ENCODE results near the gene TBRG4.
"Not testable (repeated sequence)": the region's sequence is repeated elsewhere in the genome, so short reads cannot be mapped to it uniquely, and the experiment has no call there.

Gene TBRG4

DNA sequence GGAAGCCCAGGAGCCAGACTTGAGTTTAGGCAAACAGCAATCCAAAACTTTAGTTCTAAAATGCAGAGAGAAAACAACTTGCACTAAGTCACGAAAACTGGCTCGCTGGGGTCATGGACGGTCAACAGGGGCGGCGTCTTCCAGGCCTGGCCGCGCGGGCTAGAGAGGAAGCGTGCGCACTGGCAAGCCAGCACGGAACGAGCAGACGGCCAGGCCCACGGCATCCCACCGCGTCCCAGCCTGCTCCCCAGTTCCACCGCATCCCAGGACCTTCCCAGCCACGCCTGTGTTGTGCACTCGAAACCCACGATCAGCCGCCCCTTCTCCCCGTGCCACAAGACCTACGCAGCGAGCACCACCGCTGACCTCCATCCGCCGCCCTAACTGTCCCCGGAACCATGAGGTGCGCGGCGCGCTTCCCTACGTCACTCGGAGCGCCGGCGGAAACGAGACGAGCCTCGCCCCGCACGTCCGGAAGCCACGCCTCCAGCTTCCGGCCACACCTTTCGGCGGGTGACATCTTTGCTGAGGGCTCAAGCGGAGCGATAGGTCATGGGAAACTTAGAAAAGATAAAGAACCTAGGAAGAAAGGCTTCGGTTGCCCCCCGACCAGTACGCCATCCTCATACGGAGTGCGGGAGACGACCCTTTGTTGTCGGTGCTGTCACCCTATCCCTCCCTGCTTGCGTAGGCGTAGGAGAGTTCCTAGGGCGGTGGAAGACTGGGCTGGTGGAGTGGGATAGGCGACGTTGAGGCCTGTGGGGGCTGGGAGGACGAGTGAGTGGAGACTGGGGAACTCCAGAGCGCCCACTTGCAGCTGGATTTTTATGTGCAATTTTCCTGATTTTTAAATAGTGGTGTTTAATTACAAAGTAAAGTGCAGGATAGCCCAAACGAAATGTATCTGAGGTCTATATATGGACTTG lies at the start of gene TBRG4:
TSS of gene TBRG4 (minus strand) at position 400 of the 926 bp plus-strand sequence. CDS start 2,460 bp downstream, outside the sequence.
- DNase-seq (ENCODE audit: low read depth), result peak; percentile 97

DNA sequence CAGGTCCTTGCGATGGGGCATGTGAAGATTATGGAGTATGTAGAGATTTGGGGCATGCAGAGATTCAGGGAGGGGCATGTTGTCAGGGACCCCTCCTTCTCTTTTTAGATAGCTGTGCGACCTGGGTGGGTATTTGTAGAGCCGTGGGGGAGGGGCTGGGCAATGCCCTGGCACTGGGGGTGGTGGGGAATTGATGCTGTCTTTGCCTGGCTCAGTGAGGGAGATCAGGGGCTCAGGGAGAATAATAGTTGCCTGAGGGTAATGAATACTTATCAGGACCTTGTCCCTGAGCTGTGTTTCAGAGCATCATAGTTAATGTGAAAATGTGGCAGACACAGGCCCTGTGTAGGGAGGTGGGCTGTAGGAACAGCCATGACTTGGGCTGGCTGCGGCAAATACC lies 49.6 kb upstream of the TBRG4 start:
- no peak for DNase-seq (ENCODE audit: low read depth)

DNA sequence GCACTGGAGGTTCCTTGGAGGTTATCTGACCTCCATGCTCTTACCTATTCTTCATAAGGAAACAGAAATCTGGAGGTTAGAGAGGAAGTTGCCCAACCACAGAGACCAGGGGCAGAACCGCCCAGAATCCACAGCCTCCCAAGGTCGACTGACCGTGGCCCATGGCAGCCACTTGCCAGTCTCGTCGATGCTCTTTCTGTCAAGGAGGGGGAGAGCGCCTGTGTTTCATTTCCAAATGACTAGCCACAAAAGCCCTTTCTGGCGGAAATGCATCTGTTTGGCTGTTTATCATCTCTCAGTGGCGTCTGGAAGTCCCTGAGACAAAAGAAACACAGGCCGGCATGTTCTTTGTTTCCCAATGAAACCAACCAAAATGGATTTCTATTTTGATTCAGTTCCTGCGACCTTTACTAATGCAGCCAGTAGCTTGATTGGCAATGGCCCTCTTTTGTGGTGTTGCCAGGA lies 49.0 kb upstream of the TBRG4 start:
- DNase-seq (ENCODE audit: low read depth), result no peak

DNA sequence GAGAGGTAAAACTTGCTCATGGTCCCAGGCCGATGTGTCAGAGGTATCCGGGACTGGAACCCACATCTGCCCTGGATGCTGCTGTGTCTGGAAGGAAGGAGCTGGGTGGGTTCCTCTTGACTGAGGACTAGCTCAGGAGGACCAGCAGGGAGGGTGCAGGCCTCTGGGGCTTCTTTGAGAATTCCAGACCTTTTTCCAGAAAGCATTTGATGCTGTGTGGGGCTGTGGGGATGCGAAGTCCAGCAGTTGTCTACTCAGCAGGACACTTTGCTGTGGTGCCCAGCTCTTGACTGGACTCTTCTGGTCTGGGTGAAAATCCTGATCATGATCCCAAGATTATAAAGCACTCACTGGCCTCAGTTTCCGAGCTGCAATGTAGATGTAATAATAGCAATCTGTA lies 47.8 kb upstream of the TBRG4 start:
- DNase-seq (ENCODE audit: low read depth), result no peak

DNA sequence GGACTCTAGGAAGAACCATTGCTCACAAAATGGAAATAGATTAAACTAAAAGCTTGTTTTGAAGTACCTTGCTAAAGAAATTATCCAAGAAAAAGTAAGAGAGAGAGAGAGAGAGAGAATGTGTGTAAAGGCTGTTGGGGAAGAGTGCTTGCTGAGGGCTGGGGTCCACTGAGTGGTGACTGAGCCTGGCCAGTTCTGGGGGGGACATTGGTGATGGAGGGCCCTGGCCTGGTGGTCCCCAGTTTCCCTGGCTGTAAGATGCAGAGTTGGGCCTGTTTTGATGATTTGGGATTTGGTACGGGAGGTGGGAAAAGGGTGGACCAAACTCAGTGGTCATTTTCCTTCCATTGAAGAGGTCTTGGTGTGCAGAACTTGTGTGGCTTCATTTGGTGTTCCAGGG lies 47.0 kb upstream of the TBRG4 start:
- no peak for DNase-seq (ENCODE audit: low read depth)

DNA sequence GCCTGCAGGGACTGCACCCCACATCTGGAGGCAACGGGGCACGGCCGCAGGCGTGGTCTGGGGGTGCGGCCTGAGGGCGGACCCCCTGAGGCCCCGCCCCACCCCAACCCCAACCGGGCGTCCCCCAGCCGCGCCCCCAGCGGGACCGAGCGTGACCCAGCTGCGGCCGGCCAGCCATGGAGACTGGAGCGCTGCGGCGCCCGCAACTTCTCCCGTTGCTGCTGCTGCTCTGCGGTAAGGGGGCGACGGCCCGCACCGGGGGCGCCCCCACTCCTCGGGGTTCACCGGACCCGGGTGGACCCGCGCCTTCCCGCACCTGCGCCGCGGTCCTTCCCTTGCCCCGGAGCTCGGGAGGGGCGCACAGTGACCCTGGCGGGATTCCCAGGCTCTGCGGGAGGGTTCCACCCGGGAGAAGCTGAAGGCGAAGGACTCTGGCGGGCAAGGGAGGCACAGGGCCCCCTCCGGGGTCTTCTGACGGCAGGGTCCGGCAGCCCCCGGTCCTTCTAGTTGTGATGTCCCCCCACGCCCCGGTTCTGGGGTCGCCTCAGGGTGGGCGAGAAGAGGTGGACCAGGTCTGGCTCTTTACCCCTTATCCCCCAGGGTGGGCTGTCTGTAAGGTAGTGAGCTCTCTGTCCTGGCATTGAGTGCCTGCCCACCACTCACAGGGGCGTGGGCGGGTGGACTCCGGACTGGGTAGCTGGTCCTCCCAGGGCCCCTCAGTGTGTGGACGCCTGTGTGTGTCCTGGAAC lies 46.3 kb upstream of the TBRG4 start, which contains the start of gene RAMP3:
TSS of gene RAMP3 (plus strand) at position 139 of the 749 bp plus-strand sequence. CDS start at position 177, 38 bp downstream.
- no peak for DNase-seq (ENCODE audit: low read depth)

DNA sequence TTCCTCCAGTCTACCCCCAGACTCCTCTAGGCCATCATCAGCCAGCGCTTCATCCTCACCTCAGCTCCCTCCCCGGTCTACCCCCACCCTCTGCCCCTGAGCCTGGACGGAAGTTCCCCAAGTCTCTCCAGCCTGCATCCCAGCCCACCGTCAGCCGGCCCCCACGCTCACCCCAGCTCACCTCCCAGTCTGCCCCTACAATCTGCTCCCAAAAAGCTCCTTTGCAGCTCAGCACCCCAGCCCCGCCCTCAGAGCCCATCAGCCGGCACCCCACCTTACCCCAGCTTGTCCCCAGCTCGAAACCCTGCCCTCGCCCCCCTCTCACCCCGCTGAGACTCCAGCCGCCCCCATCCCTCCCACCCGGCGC lies 45.8 kb upstream of the TBRG4 start:
- no peak for DNase-seq (ENCODE audit: low read depth)

DNA sequence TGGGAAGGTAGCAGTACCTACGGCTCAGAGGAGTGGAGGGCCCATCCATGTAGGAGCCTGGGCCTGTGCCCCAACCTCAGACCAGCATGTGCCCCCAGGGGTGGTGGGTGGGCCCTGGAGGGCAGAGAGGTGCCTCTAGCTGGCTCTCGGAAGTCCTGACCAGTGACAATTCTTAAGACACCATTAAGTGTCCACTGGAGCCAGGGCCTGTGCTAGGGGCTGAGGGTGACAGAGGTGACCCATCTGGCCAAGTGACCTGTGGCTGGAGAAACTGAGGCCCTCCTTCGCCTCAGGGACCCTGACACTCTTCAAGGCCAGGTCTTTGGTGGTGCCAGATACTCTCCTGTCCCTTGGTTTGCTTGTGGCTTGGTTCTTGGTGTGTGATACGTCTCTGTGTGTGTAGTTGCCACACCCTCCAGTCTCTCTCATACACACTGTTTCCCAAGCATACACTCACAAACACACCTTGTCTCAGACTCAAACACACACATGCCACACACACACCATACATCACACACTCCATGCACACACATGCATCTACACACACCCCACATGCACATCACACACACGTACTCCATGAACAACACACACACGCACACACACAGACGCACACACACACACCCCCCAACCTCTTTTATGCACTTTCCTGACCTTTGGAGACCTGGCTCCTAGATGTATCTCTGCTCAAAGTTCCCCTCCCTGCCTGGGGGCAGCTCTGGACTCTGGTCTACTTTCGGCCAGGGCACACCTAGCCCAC lies 45.2 kb upstream of the TBRG4 start:
- DNase-seq (ENCODE audit: low read depth), result no peak

DNA sequence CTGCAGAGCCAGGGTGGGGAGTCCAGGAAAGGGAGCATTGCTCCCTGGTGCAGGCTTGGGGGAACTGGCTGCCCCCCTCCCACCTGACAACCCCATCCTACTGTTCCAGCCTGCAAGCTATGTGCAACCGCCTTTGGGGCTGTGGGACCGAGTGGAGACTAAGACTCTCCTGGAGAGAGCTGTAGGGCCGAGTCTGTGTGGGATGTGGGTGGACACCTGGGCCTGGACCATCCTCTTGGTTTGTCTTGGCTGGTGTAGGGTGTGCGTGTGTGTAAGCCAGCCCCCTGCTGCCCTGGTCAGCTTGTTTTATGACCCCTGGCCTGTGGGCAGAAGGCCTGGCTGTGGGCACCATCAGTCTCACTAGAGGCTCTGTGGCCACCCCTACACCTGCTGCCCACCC lies 44.4 kb upstream of the TBRG4 start:
- no peak for DNase-seq (ENCODE audit: low read depth)

DNA sequence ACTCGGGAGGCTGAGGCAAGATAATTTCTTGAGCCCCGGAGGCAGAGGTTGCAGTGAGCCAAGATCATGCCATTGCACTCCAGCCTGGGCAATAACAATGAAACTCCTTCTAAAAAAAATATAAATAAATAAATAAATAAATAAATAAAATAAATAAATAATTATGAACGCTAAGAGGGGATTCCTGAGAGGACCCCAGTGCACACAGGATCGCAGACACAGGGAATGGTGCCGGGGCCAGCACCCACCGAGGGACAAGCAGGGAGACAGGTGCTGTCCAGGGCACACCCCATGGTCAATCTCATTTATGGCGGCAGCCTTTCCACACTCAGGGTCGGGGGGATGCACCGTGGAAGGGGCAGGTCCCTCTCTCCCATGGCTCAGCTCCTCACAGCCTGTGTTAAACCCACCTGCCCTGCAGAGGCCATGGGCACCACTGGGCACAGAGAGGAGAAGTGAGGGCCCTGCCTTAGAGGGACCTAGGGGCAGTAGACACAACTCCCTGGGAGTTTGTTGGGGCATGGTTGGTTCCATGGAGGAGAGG lies 43.9 kb upstream of the TBRG4 start:
- DNase-seq (ENCODE audit: low read depth), result no peak

DNA sequence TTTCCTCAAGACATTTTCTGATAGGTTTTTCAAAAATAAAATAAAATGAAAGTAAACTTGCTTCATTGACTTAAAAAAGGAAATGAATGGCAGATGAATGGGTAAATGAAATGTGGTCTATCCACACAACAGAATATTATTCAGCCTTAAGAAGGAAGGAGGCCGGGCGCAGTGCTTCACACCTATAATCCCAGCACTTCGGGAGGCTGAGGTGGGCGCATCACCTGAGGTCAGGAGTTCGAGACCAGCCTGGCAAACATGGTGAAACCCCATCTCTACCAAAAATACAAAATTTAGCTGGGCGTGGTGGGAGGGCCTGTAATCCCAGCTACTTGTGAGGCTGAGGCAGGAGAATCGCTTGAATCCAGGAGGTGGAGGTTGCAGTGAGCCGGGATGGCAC lies 42.4 kb upstream of the TBRG4 start:
- not testable (repeated sequence) for DNase-seq (ENCODE audit: low read depth)

DNA sequence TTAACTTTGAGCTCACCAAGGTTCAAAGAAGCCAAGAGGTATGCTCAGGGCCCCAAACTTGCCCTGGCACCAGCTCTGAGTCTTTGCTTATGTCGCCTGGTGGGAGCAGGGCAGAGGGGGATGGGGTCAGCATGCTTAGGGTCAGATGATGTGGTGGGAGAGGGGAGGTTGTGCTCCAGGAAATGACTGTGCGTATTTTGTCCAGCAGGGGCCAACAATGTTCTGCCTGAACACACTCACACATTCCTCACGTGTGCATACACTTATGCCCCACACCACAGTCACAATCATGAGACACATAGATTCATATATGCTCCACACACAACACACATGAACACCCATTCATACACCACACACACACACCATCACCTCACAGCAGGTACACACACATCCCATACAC lies 41.7 kb upstream of the TBRG4 start:
- DNase-seq (ENCODE audit: low read depth), result peak; percentile 15

DNA sequence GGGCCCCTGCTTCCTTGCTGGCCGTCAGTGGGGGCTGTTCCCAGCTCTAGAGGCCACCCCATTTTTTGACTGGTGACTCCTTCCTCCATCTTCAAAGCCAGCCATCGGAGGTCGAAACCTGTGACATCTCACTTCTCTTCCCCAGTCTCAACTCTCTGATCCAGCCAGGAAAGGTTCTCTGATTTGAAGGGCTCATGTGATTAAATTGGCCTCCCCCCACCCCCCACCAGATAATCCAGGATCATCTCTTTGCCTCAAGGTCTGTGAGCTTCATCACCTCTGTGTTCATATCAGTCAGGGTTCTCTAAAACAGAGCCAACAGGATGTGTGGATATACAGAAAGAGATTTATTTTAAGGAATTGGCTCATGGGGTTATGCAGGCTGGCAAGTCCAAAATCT lies 40.5 kb upstream of the TBRG4 start:
- DNase-seq (ENCODE audit: low read depth), result no peak

DNA sequence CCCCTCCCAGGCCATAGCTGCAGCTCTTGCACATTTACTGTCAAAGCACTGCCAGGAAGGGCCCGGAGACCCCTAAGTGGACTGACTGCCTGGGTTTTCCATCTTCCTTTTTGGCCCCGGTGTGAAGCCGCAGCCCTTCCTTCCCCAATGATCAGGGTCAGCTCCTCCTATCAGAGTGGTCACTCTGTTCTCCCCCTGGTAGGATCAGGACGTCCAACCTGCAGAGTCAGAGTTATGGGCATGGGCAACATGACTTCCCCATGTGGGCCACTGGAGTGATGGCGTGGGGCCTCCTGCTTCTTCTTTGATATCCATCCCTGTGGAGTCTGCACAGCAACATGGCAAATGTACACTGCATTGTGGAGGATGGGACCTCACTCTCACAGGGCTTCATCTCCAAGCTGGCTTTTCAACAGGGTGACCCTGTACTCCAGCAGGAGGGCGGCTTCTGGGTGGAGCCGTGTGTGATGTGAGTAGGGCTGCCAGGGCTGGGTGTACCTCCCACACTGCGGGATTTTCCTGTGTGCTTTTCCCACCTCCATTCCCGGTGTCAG lies 39.7 kb upstream of the TBRG4 start:
- no peak for DNase-seq (ENCODE audit: low read depth)

DNA sequence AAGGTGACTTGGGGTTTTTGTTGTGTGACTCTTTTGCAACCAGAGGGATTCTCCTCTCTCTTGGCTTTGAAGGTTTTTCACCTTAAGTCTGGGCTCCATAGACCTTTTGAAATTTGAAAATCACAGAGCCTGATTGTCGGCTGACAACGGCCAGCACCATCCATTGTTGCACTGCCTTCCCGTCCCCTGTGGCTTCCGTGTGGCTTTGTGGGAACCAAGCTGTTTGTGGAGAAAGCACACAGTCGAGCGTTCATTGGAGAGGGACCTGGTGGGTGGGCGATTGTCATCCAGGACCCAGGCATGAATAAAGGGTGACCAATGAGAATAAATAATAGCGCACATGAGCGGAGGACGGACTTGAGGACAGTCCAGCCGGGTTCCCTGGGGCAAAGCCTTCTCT lies 38.7 kb upstream of the TBRG4 start:
- DNase-seq (ENCODE audit: low read depth), result no peak

DNA sequence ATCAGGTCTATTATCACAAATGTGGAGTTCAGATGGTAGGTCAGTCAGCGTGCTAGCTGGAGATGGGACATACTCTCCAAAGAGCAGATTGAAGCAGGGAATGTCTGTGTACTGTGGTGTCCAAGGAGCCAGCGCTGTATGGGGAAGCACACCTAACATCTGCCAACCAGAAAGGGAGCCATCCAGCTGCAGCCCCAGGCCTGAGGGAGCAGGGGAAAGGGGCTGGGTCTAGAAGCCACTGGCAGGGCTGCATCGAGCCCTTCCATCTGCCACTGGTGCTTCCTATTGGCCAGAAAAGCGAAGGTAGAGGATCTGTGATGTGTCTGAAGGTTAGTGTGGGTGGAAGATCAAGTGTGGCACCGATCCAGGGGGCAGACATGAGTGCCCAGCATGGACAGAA lies 38.1 kb upstream of the TBRG4 start:
- DNase-seq (ENCODE audit: low read depth), result no peak

DNA sequence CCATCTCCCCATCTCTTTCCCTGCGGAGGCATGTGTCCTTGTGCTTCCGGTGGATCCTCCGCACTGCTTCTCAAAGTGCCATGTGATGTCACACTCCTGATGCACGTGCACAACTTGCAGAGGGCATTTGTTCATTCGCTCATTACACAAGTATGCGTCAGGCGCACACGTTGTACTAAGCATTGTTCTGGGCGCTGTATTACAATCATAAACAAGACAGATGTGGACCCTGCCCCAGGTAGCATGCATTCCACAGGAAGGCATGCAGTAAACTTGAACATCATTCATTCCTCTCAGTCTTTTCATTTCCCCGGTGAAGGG lies 37.1 kb upstream of the TBRG4 start:
- no peak for DNase-seq (ENCODE audit: low read depth)

DNA sequence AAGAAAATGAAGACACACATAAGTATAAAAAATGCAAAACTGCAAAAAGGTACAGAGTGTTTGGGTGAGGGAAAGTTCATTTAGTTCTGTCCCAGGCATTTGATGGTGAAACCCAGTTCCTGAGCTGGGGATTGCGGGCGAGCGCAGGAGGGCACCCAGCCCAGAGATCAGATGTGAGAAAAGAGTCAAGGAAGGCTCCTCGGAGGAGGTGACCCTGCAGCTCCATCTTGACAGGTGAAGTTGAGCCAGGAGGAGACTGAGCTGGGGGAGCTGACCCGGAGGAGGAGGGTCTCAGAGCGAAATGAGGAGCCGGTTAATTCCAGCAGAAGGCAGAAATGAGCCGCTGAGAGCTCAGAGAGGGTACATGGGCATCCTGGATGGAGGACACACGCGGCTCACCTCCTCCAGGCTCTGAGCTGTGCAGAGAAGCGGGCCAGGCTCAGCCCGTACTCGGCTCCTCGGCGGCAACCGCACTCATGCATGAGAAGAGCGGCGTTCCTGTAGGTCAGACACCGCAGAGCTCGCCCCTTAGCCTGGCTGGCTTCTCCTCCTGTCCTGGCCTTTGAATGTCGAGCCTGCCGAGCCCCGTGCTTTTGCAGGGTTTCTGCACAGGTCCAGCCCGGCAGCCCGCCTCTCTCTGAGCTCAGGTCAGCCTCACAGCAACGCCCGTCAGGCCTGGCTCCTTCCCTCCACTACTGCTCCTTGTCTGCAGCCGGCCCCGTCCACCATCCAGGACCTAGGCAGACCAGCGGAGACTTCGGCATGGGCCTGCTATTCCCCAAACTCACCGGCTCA lies 36.6 kb upstream of the TBRG4 start:
- DNase-seq (ENCODE audit: low read depth), result no peak

DNA sequence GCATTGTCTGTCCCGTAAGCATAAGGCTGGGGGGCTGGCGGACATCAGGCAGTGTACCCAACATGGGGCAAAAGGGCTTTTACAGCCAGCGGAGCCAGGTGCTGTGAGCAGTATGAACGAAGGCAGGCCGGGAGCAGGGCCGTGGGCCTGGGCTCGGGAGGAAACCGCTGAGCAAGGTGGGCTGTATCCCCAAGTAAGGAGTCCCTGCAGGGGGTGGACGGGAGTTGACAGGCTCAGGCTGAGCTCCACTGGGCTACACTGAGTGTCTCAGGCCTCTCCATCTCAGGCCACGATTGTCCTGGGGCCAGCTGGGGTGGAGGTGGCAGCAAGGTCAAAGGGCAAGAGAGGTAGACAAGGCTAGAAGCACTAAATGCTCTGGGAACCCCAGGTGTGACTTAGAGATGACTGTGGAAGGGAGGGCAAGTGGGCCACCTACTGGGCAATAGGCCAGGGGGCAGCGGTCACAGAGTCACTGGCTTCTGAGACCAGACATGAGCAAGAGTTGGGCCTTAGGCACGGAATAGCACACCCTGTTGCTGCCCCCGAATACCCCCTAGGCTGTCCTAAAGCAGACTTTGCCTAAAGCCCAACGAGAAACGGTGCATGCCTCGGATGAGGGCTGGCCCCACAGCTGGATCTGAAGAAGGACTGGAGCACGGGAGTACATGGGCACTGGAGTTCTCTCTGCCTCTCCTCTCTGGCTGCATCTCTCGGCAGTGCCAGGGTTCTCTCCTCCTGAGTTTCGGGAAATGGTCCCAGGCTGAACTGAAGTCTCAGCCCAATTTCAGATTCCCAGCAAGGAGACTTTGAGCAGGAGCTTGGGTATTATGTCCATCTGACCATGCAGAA lies 35.3 kb upstream of the TBRG4 start:
- DNase-seq (ENCODE audit: low read depth), result no peak

DNA sequence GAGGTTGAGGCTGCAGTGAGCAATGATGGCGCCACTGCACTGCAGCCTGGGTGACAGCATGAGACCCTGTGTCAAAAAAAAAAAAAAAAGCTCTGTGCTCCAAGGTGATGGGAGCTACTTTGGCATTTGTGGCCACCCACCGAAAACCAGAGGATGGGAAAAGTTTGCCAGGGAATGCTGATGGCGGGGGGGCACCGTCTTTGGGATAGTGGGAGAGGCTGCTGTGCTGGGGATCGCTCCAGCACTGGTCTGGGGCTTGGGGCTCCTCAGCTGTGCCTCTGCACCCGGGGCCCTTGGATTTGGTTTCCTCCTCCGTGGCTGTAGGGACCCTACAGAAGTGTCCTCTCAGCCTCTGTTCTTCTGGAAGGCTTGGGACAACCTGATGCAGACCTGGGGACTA lies 34.4 kb upstream of the TBRG4 start:
- DNase-seq (ENCODE audit: low read depth), result no peak

Data from ELR (cell line).